Measurements from ENCODE around the gene GPANK1.

The GPANK1 gene

GRCh38 chr6:31691078-31691463 is 26.3 kb upstream of the GPANK1 start:
- DNase-seq (ENCODE audit: low read depth) = no peak

GRCh38 chr6:31690231-31691077 is 25.7 kb upstream of the GPANK1 start:
- no peak for DNase-seq (ENCODE audit: low read depth)

- no peak for DNase-seq (ENCODE audit: low read depth)
Measured at GRCh38 chr6:31689249-31690110, 24.7 kb upstream of the GPANK1 start.

- DNase-seq (ENCODE audit: low read depth) = no peak
Measured at GRCh38 chr6:31687860-31688693, 23.3 kb upstream of the GPANK1 start.

GRCh38 chr6:31687321-31687720 is 22.5 kb upstream of the GPANK1 start:
- no peak for DNase-seq (ENCODE audit: low read depth)

GRCh38 chr6:31686483-31686882 is 21.7 kb upstream of the GPANK1 start:
- no peak for DNase-seq (ENCODE audit: low read depth)

- DNase-seq (ENCODE audit: low read depth) = no peak
Measured at GRCh38 chr6:31683591-31683990, 18.8 kb upstream of the GPANK1 start.

GRCh38 chr6:31681135-31681671 is 16.4 kb upstream of the GPANK1 start:
- DNase-seq (ENCODE audit: low read depth) = no peak

GRCh38 chr6:31680226-31681134 is 15.7 kb upstream of the GPANK1 start, which contains the start of gene LY6G5C:
Gene LY6G5C, minus strand, starts transcription at chr6:31681067. Its CDS starts 694 bp downstream, at chr6:31680373.
- DNase-seq (ENCODE audit: low read depth) = peak; percentile 95

GRCh38 chr6:31677955-31678354 is 13.2 kb upstream of the GPANK1 start:
- DNase-seq (ENCODE audit: low read depth) = no peak

GRCh38 chr6:31676904-31677303 is 12.1 kb upstream of the GPANK1 start:
- no peak for DNase-seq (ENCODE audit: low read depth)

GRCh38 chr6:31676322-31676903 is 11.6 kb upstream of the GPANK1 start:
- DNase-seq (ENCODE audit: low read depth) = no peak

GRCh38 chr6:31669676-31670075 is 4.9 kb upstream of the GPANK1 start, which contains the start of gene LY6G5B:
Gene LY6G5B, plus strand, starts transcription at chr6:31669976. Its CDS starts 975 bp downstream, at chr6:31670951.
- no peak for DNase-seq (ENCODE audit: low read depth)

GRCh38 chr6:31666337-31666965 is 1.7 kb upstream of the GPANK1 start:
- DNase-seq (ENCODE audit: low read depth) = no peak

GRCh38 chr6:31665501-31666336 is 922 bp upstream of the GPANK1 start, which contains the start of gene CSNK2B:
Gene CSNK2B, plus strand, starts transcription at chr6:31666080. Its CDS starts 752 bp downstream, at chr6:31666832.
- DNase-seq (ENCODE audit: low read depth) = peak; percentile 96

GRCh38 chr6:31663961-31664789 is 622 bp downstream of the GPANK1 start:
- DNase-seq (ENCODE audit: low read depth) = peak; percentile 45

GRCh38 chr6:31663126-31663960 is 1.5 kb downstream of the GPANK1 start:
- DNase-seq (ENCODE audit: low read depth) = no peak
